HepG2 (cell line): ENCODE results near the gene USP34. TPM values are rescaled to one million over a fixed set of nuclear protein-coding genes. Genes with fewer than 3 reads are reported as not detected.

ENCODE experiments used
- CHCHD3 ChIP-seq: sonication (generic); formaldehyde crosslinking; IDR thresholded peaks from 2 replicates; pipeline ENCODE4 v1.8.0; 2022; ENCODE audit warnings: mild to moderate bottlenecking, missing genetic modification reagents, moderate library complexity
- DMAP1 ChIP-seq: IDR thresholded peaks from 2 replicates; pipeline ENCODE4 v1.6.1; 2016
- ELF1 ChIP-seq: sonication (generic); formaldehyde crosslinking; IDR thresholded peaks from 2 replicates; pipeline ENCODE4 v1.4.0; 2020; ENCODE audit warnings: missing genetic modification reagents
- KLF12 ChIP-seq: sonication (generic); formaldehyde crosslinking; IDR thresholded peaks from 2 replicates; pipeline ENCODE4 v1.4.0; 2020; ENCODE audit warnings: missing genetic modification reagents, borderline replicate concordance
- MTA3 ChIP-seq: sonication (generic); formaldehyde crosslinking; IDR thresholded peaks from 2 replicates; pipeline ENCODE4 v1.4.0; 2020; ENCODE audit warnings: missing genetic modification reagents
- NKX3-1 ChIP-seq: sonication (generic); formaldehyde crosslinking; IDR thresholded peaks from 2 replicates; pipeline ENCODE4 v1.5.0; 2020; ENCODE audit warnings: missing genetic modification reagents
- PBX3 ChIP-seq: sonication (generic); formaldehyde crosslinking; IDR thresholded peaks from 2 replicates; pipeline ENCODE4 v1.8.1; 2023; ENCODE audit warnings: missing genetic modification reagents, inconsistent platforms, borderline replicate concordance
- PHF20 ChIP-seq: sonication (generic); formaldehyde crosslinking; IDR thresholded peaks from 2 replicates; pipeline ENCODE4 v1.5.0; 2020; ENCODE audit warnings: mild to moderate bottlenecking, missing genetic modification reagents
- RBFOX2 ChIP-seq: fragments of 200-400 bp; formaldehyde crosslinking; IDR thresholded peaks from 2 replicates; pipeline ENCODE4 v1.6.1; 2017; ENCODE audit warnings: low read depth, mild to moderate bottlenecking, low read length
- SALL2 ChIP-seq: sonication (generic); formaldehyde crosslinking; IDR thresholded peaks from 2 replicates; pipeline ENCODE4 v1.8.1; 2023; ENCODE audit warnings: mild to moderate bottlenecking, missing genetic modification reagents, inconsistent platforms
- SP4 ChIP-seq: sonication (generic); formaldehyde crosslinking; IDR thresholded peaks from 2 replicates; pipeline ENCODE4 v1.8.1; 2023; ENCODE audit warnings: mild to moderate bottlenecking, missing genetic modification reagents
- SP5 ChIP-seq: IDR thresholded peaks from 2 replicates; pipeline ENCODE4 v1.6.1; 2016; ENCODE audit warnings: low read depth, borderline replicate concordance
- SRSF4 ChIP-seq: fragments of 200-400 bp; formaldehyde crosslinking; IDR thresholded peaks from one replicate; pipeline ENCODE4 v1.6.1; 2018; ENCODE audit warnings: mild to moderate bottlenecking, low read depth, low read length, moderate library complexity; ENCODE audit not compliant: poor library complexity, severe bottlenecking
- TRIM22 ChIP-seq: fragments of 450-650 bp; IDR thresholded peaks from 2 replicates; pipeline ENCODE4 v1.6.1; 2017
- ZFY ChIP-seq: sonication (generic); formaldehyde crosslinking; IDR thresholded peaks from 2 replicates; pipeline ENCODE4 v1.4.0; 2020; ENCODE audit warnings: missing genetic modification reagents
- ZKSCAN8 ChIP-seq: IDR thresholded peaks from 2 replicates; pipeline ENCODE4 v1.6.1; 2016; ENCODE audit warnings: borderline replicate concordance, missing genetic modification reagents, missing compliant biosample characterization
- ZNF3 ChIP-seq: IDR thresholded peaks from 2 replicates; pipeline ENCODE4 v1.7.0; 2017; ENCODE audit warnings: inconsistent platforms
- ZNF674 ChIP-seq: sonication (generic); formaldehyde crosslinking; IDR thresholded peaks from 2 replicates; pipeline ENCODE4 v1.5.0; 2020; ENCODE audit warnings: low read depth, mild to moderate bottlenecking, missing genetic modification reagents
- ZNF691 ChIP-seq: sonication (generic); formaldehyde crosslinking; IDR thresholded peaks from 2 replicates; pipeline ENCODE4 v1.4.0; 2020; ENCODE audit warnings: missing genetic modification reagents, low read depth, mild to moderate bottlenecking, borderline replicate concordance
- ZNF7 ChIP-seq: IDR thresholded peaks from 2 replicates; pipeline ENCODE4 v1.6.1; 2016; ENCODE audit warnings: missing biosample characterization, missing genetic modification reagents
- polyA plus RNA-seq, 8 experiments: library from polyadenylated mRNA; depleted of rRNA in 3 of 8; stranded (reverse) in 7 of 8; unstranded in 1 of 8; fragments of >200 nt; fragmentation: Illumina TruSeq in 4 of 8; extraction: Trizol in 4 of 8; gene quantifications; 2 replicates each; pipeline versions ENCODE4 v1.2.1 to v1.2.3, GENCODE V29; 2011 to 2016; ENCODE audit warnings: low read depth in 4 of 8, missing spikeins in 1 of 8, mixed read lengths in 1 of 8; ENCODE audit not compliant: insufficient read depth in 1 of 8
- total RNA-seq, 5 experiments: library from RNA; depleted of rRNA; stranded (reverse); fragments of >200 nt; fragmentation: Illumina TruSeq; extraction: Trizol; gene quantifications; 2 replicates each; pipeline ENCODE4 v1.2.3, GENCODE V29; 2016; ENCODE audit warnings: low read depth in 1 of 5
- TF ChIP-seq, protein P1 (sequence below): sonication (generic); formaldehyde crosslinking; IDR thresholded peaks from 2 replicates; pipeline ENCODE4 v1.4.0; 2020; ENCODE audit warnings: missing genetic modification reagents
- TF ChIP-seq, protein P2 (sequence below): sonication (generic); formaldehyde crosslinking; IDR thresholded peaks from 2 replicates; pipeline ENCODE4 v1.4.0; 2020; ENCODE audit warnings: mild to moderate bottlenecking, missing genetic modification reagents

USP34 gene
- total and polyA plus RNA-seq, 2 of the 13 experiments (the other 11 are each of a cell fraction or from before 2014, with no cell fraction given): 99.2 to 100 TPM

DNA sequence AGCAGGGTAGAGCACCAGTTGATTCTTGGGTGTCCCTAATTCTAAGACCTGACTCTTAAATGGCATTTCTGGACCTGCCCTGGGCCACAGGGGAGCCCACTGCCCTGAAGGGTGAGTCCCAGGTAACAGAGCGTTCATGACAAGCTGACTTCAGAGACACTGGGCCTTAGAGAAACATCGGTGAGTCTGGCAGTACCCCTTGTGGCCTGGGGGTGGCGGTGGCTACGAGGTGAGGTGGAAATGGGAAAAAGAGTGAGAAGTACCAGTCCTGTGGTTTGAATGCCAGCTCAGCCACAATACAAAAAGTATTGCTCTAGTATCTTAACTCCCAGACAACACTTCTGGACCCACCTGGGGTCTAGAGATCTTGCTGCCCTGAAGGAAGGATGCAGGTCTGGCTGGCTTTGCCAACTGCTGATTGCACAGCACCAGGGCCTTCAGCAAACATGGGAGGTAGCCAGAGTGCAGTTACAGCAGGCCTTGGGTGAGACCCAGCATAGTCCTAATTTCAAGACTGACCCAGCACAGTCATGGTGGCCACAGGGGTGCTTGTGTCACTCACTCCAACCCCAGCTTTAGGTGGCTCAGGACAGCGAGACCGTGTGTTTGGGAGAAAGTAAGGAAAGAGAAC, 44.5 kb downstream of the USP34 start (continued):
- TF ChIP-seq ZFY (CRISPR knock-in tag) (peak; percentile 34; the same call in 1 of the 2 replicates), KLF12 (no peak), PBX3 (CRISPR knock-in tag) (no peak), RBFOX2 (no peak), ZNF7 (CRISPR knock-in tag) (no peak), NKX3-1 (CRISPR knock-in tag) (no peak), SP5 (CRISPR knock-in tag) (no peak), ZKSCAN8 (CRISPR knock-in tag) (no peak), ELF1 (CRISPR knock-in tag) (no peak), TRIM22 (no peak), SP4 (CRISPR knock-in tag) (peak; percentile 50; the same call in 1 of the 2 replicates), SALL2 (CRISPR knock-in tag) (no peak; the same call in 1 of the 2 replicates), SRSF4 (no peak), MTA3 (CRISPR knock-in tag) (no peak), ZNF674 (no peak), CHCHD3 (no peak), ZNF691 (CRISPR knock-in tag) (no peak), ZNF3 (CRISPR knock-in tag) (no peak), PHF20 (CRISPR knock-in tag) (no peak), DMAP1 (CRISPR knock-in tag) (no peak)
- TF ChIP-seq, protein P1, sequence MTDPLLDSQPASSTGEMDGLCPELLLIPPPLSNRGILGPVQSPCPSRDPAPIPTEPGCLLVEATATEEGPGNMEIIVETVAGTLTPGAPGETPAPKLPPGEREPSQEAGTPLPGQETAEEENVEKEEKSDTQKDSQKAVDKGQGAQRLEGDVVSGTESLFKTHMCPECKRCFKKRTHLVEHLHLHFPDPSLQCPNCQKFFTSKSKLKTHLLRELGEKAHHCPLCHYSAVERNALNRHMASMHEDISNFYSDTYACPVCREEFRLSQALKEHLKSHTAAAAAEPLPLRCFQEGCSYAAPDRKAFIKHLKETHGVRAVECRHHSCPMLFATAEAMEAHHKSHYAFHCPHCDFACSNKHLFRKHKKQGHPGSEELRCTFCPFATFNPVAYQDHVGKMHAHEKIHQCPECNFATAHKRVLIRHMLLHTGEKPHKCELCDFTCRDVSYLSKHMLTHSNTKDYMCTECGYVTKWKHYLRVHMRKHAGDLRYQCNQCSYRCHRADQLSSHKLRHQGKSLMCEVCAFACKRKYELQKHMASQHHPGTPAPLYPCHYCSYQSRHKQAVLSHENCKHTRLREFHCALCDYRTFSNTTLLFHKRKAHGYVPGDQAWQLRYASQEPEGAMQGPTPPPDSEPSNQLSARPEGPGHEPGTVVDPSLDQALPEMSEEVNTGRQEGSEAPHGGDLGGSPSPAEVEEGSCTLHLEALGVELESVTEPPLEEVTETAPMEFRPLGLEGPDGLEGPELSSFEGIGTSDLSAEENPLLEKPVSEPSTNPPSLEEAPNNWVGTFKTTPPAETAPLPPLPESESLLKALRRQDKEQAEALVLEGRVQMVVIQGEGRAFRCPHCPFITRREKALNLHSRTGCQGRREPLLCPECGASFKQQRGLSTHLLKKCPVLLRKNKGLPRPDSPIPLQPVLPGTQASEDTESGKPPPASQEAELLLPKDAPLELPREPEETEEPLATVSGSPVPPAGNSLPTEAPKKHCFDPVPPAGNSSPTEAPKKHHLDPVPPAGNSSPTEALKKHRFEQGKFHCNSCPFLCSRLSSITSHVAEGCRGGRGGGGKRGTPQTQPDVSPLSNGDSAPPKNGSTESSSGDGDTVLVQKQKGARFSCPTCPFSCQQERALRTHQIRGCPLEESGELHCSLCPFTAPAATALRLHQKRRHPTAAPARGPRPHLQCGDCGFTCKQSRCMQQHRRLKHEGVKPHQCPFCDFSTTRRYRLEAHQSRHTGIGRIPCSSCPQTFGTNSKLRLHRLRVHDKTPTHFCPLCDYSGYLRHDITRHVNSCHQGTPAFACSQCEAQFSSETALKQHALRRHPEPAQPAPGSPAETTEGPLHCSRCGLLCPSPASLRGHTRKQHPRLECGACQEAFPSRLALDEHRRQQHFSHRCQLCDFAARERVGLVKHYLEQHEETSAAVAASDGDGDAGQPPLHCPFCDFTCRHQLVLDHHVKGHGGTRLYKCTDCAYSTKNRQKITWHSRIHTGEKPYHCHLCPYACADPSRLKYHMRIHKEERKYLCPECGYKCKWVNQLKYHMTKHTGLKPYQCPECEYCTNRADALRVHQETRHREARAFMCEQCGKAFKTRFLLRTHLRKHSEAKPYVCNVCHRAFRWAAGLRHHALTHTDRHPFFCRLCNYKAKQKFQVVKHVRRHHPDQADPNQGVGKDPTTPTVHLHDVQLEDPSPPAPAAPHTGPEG (CRISPR knock-in tag): no peak
- TF ChIP-seq, protein P2, sequence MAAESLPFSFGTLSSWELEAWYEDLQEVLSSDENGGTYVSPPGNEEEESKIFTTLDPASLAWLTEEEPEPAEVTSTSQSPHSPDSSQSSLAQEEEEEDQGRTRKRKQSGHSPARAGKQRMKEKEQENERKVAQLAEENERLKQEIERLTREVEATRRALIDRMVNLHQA (CRISPR knock-in tag): no peak
